ENCODE results near the gene VAV1. TPM values are rescaled to one million over a fixed set of nuclear protein-coding genes. Genes with fewer than 3 reads are reported as not detected.

The VAV1 gene
- total and polyA plus RNA-seq, 2 donors (not counting 3 experiments of a cell fraction or from before 2014, with no cell fraction given): not detected

- TF ChIP-seq CTCF (IDR thresholded peaks at IDR 0.05; ENCODE audit: extremely low read depth in 1 of 2, insufficient read depth in 1 of 2, low read depth in 1 of 2, low read length in 2 of 2) (no peak), FOS (IDR thresholded peaks at IDR 0.05; ENCODE audit: borderline replicate concordance, insufficient read depth, low read length) (no peak), GATA2 (IDR thresholded peaks at IDR 0.05; ENCODE audit: insufficient read depth, insufficient read length, low read depth, low read length) (no peak), POLR2A (IDR thresholded peaks at IDR 0.05; ENCODE audit: low read depth, low read length) (no peak), MYC (IDR thresholded peaks at IDR 0.05; ENCODE audit: low read depth, low read length) (no peak), JUN (IDR thresholded peaks at IDR 0.05; ENCODE audit: borderline replicate concordance, insufficient read depth, insufficient read length, low read depth) (no peak)
- intact Hi-C loops (cut with micrococcal nuclease): no loop called here
Measured at GRCh38 chr19:6806488-6806887, 34.0 kb downstream of the VAV1 start.

GRCh38 chr19:6807291-6807690 lies 34.8 kb downstream of the VAV1 start:
- dilution Hi-C loops (cut with MboI; ENCODE audit: extremely low pct_ligation_motif_present, low sequenced_read_pairs): no loop called here
- ChIA-PET POLR2A (no interaction called here), CTCF (no interaction called here)
- Histone ChIP-seq H3K4me2 (ENCODE audit: insufficient read depth, low read length) (no peak overlapping the region), H3K9me1 (replicated peaks; ENCODE audit: control insufficient read depth, extremely low read depth, insufficient read depth, low read length) (no peaks in the 10 kb centered on the region), H2AFZ (ENCODE audit: low read depth, low read length) (no peak overlapping the region), H3K9me3 (replicated peaks; ENCODE audit: control insufficient read depth, insufficient read depth, low read length) (no peaks in the 10 kb centered on the region), H3K9ac (replicated peaks; ENCODE audit: extremely low read depth, insufficient read depth, low read length) (no peak overlapping the region), H3K27me3 (ENCODE audit: control insufficient read depth in 2 of 2, insufficient read depth in 2 of 2, low read length in 2 of 2) (no peaks in the 10 kb centered on the region), H3K4me1 (ENCODE audit: control insufficient read depth, extremely low read depth, insufficient read depth, low read length) (peaks cover 6% of the 10 kb centered on the region), H4K20me1 (replicated peaks; ENCODE audit: control insufficient read depth, extremely low read depth, insufficient read depth, low read length) (no peaks in the 10 kb centered on the region), H3K27ac (ENCODE audit: insufficient read depth, low read depth, low read length) (no peak overlapping the region), H3K79me2 (ENCODE audit: control insufficient read depth, insufficient read depth, low read length) (no peaks in the 10 kb centered on the region), H3K36me3 (ENCODE audit: control insufficient read depth in 2 of 2, extremely low read depth in 1 of 2, insufficient read depth in 2 of 2, low read length in 2 of 2) (no peaks in the 10 kb centered on the region), H3K4me3 (replicated peaks in 1 of 3; ENCODE audit: insufficient read depth in 1 of 3, low read depth in 1 of 3, low read length in 3 of 3) (no peak overlapping the region)
- BruUV-seq (replicated peaks): no TSS peak
- TF ChIP-seq JUN (IDR thresholded peaks at IDR 0.05; ENCODE audit: borderline replicate concordance, insufficient read depth, insufficient read length, low read depth) (no peak), EZH2 (IDR thresholded peaks at IDR 0.05; ENCODE audit: borderline replicate concordance, low read depth, low read length, severe bottlenecking) (no peak), GATA2 (IDR thresholded peaks at IDR 0.05; ENCODE audit: insufficient read depth, insufficient read length, low read depth, low read length) (no peak), FOS (IDR thresholded peaks at IDR 0.05; ENCODE audit: borderline replicate concordance, insufficient read depth, low read length) (no peak), MAX (IDR thresholded peaks at IDR 0.05; ENCODE audit: insufficient read depth, insufficient read length) (no peak), POLR2AphosphoS5 (IDR thresholded peaks at IDR 0.05; ENCODE audit: insufficient read depth, low read depth, low read length) (no peak), POLR2A (IDR thresholded peaks at IDR 0.05; ENCODE audit: low read depth, low read length) (no peak)
- DNase-seq (ENCODE audit: low read depth, low spot score) (no peak), FAIRE-seq (no peak)
- intact Hi-C loops (cut with micrococcal nuclease): no loop called here

More at GRCh38 chr19:6806488-6806887, 34.0 kb downstream of the VAV1 start:
- no peak for FAIRE-seq
- Histone ChIP-seq H3K4me3 (replicated peaks in 1 of 3; ENCODE audit: insufficient read depth in 1 of 3, low read depth in 1 of 3, low read length in 3 of 3) (no peak overlapping the region), H3K9me1 (replicated peaks; ENCODE audit: control insufficient read depth, extremely low read depth, insufficient read depth, low read length) (no peaks in the 10 kb centered on the region), H3K4me2 (ENCODE audit: insufficient read depth, low read length) (no peak overlapping the region), H3K27me3 (ENCODE audit: control insufficient read depth in 2 of 2, insufficient read depth in 2 of 2, low read length in 2 of 2) (no peaks in the 10 kb centered on the region), H3K4me1 (ENCODE audit: control insufficient read depth, extremely low read depth, insufficient read depth, low read length) (peaks cover 12% of the 10 kb centered on the region), H3K9ac (replicated peaks; ENCODE audit: extremely low read depth, insufficient read depth, low read length) (no peak overlapping the region), H3K79me2 (ENCODE audit: control insufficient read depth, insufficient read depth, low read length) (no peaks in the 10 kb centered on the region), H2AFZ (ENCODE audit: low read depth, low read length) (no peak overlapping the region), H4K20me1 (replicated peaks; ENCODE audit: control insufficient read depth, extremely low read depth, insufficient read depth, low read length) (no peaks in the 10 kb centered on the region), H3K36me3 (ENCODE audit: control insufficient read depth in 2 of 2, extremely low read depth in 1 of 2, insufficient read depth in 2 of 2, low read length in 2 of 2) (no peaks in the 10 kb centered on the region), H3K27ac (ENCODE audit: insufficient read depth, low read depth, low read length) (no peak overlapping the region), H3K9me3 (replicated peaks; ENCODE audit: control insufficient read depth, insufficient read depth, low read length) (no peaks in the 10 kb centered on the region)
- dilution Hi-C loops (cut with MboI; ENCODE audit: extremely low pct_ligation_motif_present, low sequenced_read_pairs): no loop called here
- no TSS peak for BruUV-seq (replicated peaks)
- DNase-seq (ENCODE audit: low read depth, low spot score): no peak
- ChIA-PET POLR2A (no interaction called here), CTCF (no interaction called here)
